ENCODE measurements around the gene PARD3. TPM values are rescaled to one million over a fixed set of nuclear protein-coding genes. Genes with fewer than 3 reads are reported as not detected.

PARD3 gene
- total RNA-seq, 1 donor from 2014 or later, result 51.2 TPM

GRCh38 chr10:34370126-34370525, 445.0 kb downstream of the PARD3 start:
- Mint-ChIP-seq H3K4me1 (peaks cover 17% of the 10 kb centered on the region), H3K9me3 (peaks cover 8% of the 10 kb centered on the region), H3K36me3 (ENCODE audit: low read depth) (peaks cover 39% of the 10 kb centered on the region), H3K4me3 (no peak overlapping the region), H3K27ac (ENCODE audit: unreplicated experiment) (no peak overlapping the region), H3K27me3 (ENCODE audit: low read depth) (no peaks in the 10 kb centered on the region)
- TF ChIP-seq CTCF (conservative IDR thresholded peaks at IDR 0.05), result no peak
- no peak for DNase-seq (ENCODE audit: low read depth, low spot score)

- no peaks in the 10 kb centered on the region for H3K27me3 Mint-ChIP-seq (ENCODE audit: low read depth)
- no peak for DNase-seq (ENCODE audit: low read depth, low spot score)
- H3K27ac Mint-ChIP-seq (ENCODE audit: unreplicated experiment), result no peak overlapping the region
- H3K9me3 Mint-ChIP-seq, result peaks cover 8% of the 10 kb centered on the region
- peaks cover 13% of the 10 kb centered on the region for H3K4me1 Mint-ChIP-seq
- peaks cover 35% of the 10 kb centered on the region for H3K36me3 Mint-ChIP-seq (ENCODE audit: low read depth)
- TF ChIP-seq CTCF (conservative IDR thresholded peaks at IDR 0.05), result no peak
- no peak overlapping the region for H3K4me3 Mint-ChIP-seq
Measured at GRCh38 chr10:34369120-34369519, 446.0 kb downstream of the PARD3 start.

- peaks cover 22% of the 10 kb centered on the region for H3K36me3 Mint-ChIP-seq (ENCODE audit: low read depth)
- H3K9me3 Mint-ChIP-seq, result peaks cover 3% of the 10 kb centered on the region
- TF ChIP-seq CTCF (conservative IDR thresholded peaks at IDR 0.05), result no peak
- DNase-seq (ENCODE audit: low read depth, low spot score), result no peak
- H3K27ac Mint-ChIP-seq (ENCODE audit: unreplicated experiment), result no peak overlapping the region
- no peaks in the 10 kb centered on the region for H3K27me3 Mint-ChIP-seq (ENCODE audit: low read depth)
- H3K4me1 Mint-ChIP-seq, result no peaks in the 10 kb centered on the region
- H3K4me3 Mint-ChIP-seq, result no peak overlapping the region
Measured at GRCh38 chr10:34364253-34365037, 450.7 kb downstream of the PARD3 start.

- no peak for TF ChIP-seq CTCF (conservative IDR thresholded peaks at IDR 0.05)
- Mint-ChIP-seq H3K27ac (ENCODE audit: unreplicated experiment) (no peak overlapping the region), H3K4me1 (no peaks in the 10 kb centered on the region), H3K9me3 (no peaks in the 10 kb centered on the region), H3K27me3 (ENCODE audit: low read depth) (no peaks in the 10 kb centered on the region), H3K4me3 (no peak overlapping the region), H3K36me3 (ENCODE audit: low read depth) (peaks cover 11% of the 10 kb centered on the region)
- no peak for DNase-seq (ENCODE audit: low read depth, low spot score)
Measured at GRCh38 chr10:34360984-34361383, 454.1 kb downstream of the PARD3 start.

GRCh38 chr10:34359435-34359813, 455.7 kb downstream of the PARD3 start:
- no peak overlapping the region for H3K27ac Mint-ChIP-seq (ENCODE audit: unreplicated experiment)
- no peaks in the 10 kb centered on the region for H3K4me1 Mint-ChIP-seq
- H3K9me3 Mint-ChIP-seq, result no peaks in the 10 kb centered on the region
- no peak for TF ChIP-seq CTCF (conservative IDR thresholded peaks at IDR 0.05)
- H3K4me3 Mint-ChIP-seq, result no peak overlapping the region
- H3K27me3 Mint-ChIP-seq (ENCODE audit: low read depth), result no peaks in the 10 kb centered on the region
- no peak for DNase-seq (ENCODE audit: low read depth, low spot score)
- H3K36me3 Mint-ChIP-seq (ENCODE audit: low read depth), result peaks cover 20% of the 10 kb centered on the region

All from neural crest cell (in vitro differentiated cells).